ENCODE data around the gene TMEM203. TPM values are rescaled to one million over a fixed set of nuclear protein-coding genes. Genes with fewer than 3 reads are reported as not detected.
"Not testable (repeated sequence)": the region's sequence is repeated elsewhere in the genome, so short reads cannot be mapped to it uniquely, and the experiment has no call there.

Gene TMEM203
- total and polyA plus RNA-seq, 5 experiments from 2014 or later = 42.7 to 163 (median 128) TPM

DNA sequence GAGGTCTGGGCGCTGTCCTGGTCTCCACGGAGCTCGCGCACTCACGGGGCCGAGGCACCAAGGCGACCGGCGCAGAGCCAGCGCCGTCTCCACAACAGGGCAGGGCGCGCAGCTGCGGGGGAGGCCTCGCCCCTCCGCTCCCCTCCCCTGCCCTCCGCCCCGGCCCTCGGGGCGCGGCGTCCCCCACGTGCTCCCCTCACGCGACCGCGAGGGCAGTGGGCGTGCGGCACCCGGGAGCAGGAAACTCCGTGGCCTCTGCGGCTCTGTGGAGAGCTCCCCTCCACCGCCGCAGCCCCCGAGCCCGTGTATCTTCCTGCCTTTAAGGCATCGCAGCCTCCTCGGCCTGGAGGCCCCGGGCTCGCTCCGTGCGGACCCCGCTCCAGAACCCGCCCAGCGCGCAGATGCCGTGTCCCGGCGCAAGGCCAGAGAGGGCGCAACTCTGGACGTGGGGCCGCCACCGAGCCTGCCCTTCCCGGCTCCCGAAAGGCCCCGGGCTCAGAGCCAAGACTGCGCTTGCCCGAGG, 34.9 kb upstream of the TMEM203 start:
- Mint-ChIP-seq H3K27ac (peak overlapping the region in 8 of 10 donors; percentile 58 to 96 (median 76)), H3K36me3 (peaks cover 0 to 10% (median 6%) of the 10 kb centered on the region in 3 donors), H3K4me3 (peak overlapping the region; percentile 65 to 84 (median 74)), H3K4me1 (peaks cover 7 to 40% (median 30%) of the 10 kb centered on the region in 4 donors), H3K27me3 (peaks cover 0 to 3% (median 0%) of the 10 kb centered on the region in 5 donors), H3K9me3 (no peaks in the 10 kb centered on the region)
- ATAC-seq (peak; percentile 35 to 45), DNase-seq (peak in 9 of 10 donors; percentile 53 to 86 (median 70))
- POLR2A ChIA-PET = interaction anchor here (0.6 to 8.9 kb wide), 40 partner anchors 9 to 1333 kb away, joined by 3 to 139 read pairs (median 4); partner anchors contain the start of genes ANAPC2, CAMSAP1, CYSRT1 and EHMT1

DNA sequence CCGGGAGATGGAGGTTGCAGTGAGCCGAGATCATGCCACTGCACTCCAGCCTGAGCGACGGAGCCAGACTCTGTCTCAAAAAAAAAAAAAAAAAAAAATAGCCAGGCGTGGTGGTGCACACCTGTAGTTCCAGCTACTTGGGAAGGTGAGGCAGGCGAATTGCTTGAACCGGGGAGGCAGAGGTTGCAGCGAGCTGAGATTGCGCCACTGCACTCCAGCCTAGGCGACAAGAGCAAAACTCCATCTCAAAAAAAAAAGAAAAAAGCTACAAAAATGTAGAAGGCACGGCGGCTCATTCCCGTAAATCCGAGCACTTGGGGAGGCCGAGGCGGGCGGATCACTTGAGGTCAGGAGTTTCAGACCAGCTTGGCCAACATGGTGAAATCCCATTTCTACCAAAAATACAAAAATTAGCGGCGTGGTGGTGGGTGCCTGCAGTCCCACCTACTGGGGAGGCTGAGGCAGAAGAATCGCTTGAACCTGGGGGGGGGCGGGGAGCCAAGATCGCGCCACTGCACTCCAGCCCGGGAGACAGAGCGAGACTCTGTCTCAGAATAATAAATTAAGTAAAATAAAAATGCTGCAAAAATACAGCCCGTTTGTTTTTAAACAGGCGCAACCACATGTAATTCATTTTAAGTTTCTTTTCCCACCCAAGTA, 34.2 kb upstream of the TMEM203 start:
- DNase-seq, H3K27me3 Mint-ChIP-seq, ATAC-seq, H3K9me3 Mint-ChIP-seq, H3K36me3 Mint-ChIP-seq: not testable (repeated sequence)
- H3K4me1 Mint-ChIP-seq = peaks cover 10 to 45% (median 31%) of the 10 kb centered on the region in 4 donors
- POLR2A ChIA-PET = interaction anchor here (0.7 to 8.9 kb wide), 23 partner anchors 9 to 512 kb away, joined by 3 to 139 read pairs (median 7); partner anchors contain the start of genes ANAPC2, CYSRT1, EHMT1 and EXD3
- peak overlapping the region; percentile 65 to 84 (median 74) for H3K4me3 Mint-ChIP-seq
- peak overlapping the region; percentile 20 to 85 (median 70) for H3K27ac Mint-ChIP-seq

DNA sequence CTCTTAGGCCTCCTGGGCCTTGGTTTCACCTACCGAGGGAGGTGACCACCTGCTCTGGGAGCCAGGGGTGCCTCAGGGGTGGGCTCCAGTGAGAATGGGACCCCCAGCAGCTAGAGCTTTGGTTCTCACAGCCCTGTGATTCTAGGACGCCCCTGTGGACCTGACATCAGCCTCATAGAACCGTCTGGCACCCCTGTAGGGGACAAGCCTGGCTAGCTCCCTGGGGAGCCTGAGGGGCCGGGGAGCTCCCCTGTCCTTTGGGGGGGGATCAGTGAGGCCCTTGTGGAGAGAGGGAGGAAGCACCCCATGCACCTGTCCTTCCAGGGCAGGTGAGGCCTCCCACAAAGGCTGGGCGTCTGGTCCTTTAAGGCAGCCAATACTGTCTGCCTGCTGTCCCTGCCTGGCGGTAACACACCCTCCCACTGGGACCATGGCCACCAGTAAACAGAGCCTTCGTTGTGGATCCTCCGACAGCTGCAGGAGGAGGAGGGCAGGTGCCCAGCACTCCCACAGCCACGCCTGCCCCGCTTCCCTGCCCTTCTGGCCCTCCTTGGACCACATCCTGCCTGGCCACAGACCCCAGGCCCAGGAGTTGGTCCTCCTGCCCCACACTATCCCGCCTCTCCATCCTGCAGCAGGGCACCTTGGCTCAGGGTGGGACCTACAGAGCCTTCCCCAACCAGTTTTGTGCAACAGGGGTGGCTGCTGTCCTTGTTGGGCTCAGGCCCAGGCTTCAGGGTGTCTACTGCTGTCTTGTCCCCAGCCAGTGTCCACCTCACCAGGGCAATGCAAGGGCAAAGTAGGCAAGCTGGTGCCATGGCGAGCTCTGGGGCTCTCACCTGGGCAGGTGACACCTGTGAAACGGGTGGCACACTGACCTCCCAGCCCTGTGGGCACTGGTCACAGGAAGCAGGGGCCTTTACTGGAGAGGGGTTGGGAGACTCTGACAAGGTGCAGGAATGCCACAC, 32.6 kb upstream of the TMEM203 start:
- Mint-ChIP-seq H3K27me3 (peaks cover 0 to 11% (median 0%) of the 10 kb centered on the region in 5 donors), H3K9me3 (no peaks in the 10 kb centered on the region), H3K36me3 (peaks cover 0 to 7% (median 6%) of the 10 kb centered on the region in 3 donors), H3K4me3 (peak overlapping the region in 3 of 10 donors; percentile 10 to 58 (median 45)), H3K4me1 (peaks cover 10 to 41% (median 25%) of the 10 kb centered on the region in 4 donors), H3K27ac (peak overlapping the region in 3 of 10 donors; percentile 20 to 70 (median 53))
- no peak for ATAC-seq
- no peak for DNase-seq
- POLR2A ChIA-PET = interaction anchor here (0.6 to 8.9 kb wide), 7 partner anchors 10 to 354 kb away, joined by 3 to 139 read pairs (median 4); partner anchors contain the start of genes MAN1B1, NDOR1, NELFB and RNF224

DNA sequence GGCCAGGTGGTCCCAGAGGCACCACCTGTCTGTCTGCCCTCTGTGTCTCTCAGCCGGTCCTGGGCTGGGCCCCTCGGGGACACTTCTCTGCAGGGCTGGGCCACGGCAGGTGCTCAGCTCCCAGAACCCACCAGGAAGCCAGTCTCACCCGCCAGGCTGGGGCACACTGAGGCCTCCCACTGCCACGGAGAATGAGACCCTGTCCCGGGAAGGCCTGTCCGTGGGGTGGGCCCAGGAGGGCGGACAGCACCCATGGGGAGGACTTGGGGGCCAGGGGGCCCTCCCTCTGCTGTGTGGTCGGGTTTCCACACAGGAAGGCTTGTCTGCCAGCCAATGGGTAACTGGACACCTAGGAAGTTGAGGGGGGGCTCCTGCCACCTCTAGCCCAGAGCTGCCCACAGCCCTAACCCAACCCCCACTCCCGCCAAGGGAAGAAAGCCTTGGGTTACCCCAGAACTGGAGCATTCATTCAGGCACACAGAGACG, 31.5 kb upstream of the TMEM203 start:
- Mint-ChIP-seq H3K9me3 (no peaks in the 10 kb centered on the region), H3K27me3 (peaks cover 0 to 14% (median 0%) of the 10 kb centered on the region in 5 donors), H3K4me1 (peaks cover 6 to 31% (median 17%) of the 10 kb centered on the region in 4 donors), H3K36me3 (no peaks in the 10 kb centered on the region), H3K4me3 (peak overlapping the region in 2 of 10 donors; percentile 44 to 48), H3K27ac (no peak overlapping the region)
- DNase-seq (no peak), ATAC-seq (no peak)
- POLR2A ChIA-PET = interaction anchor here (0.6 to 8.9 kb wide), 17 partner anchors 9 to 383 kb away, joined by 3 to 139 read pairs (median 4); partner anchors contain the start of genes ANAPC2, DPP7, EXD3 and MAN1B1

DNA sequence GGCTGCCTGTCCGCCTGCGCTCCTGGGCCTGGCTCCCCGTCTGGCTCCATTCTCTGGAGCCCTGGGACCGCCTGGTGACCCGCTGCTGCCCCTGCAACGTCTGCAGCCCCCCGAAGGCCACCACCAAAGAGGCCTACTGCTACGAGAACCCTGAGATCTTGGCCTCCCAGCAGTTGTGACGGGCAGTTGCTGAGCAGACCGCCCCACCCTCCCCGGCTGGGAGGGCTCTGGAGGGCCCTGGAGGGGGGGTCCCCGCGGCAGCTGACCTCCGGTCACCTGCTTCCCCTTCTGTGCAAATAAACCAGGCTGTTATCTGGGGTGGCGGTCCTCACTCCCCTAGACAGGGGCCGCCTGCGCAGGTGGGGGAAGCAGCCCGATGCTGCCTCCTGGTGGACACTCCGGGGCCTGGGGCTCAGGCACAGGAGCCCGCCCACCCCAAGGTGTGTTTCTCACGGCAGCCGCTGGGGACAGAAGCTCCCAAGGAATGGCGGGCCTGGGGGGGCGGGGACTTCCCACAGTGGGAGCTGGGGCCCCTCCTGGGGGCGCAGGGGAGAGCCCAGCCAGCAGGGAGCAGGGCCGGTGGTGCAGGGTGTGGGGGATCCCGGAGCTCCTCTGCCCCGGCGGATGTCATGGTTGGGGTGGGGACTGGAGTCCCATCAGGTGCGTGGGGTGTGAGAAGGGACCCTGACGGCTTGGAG, 30.9 kb upstream of the TMEM203 start:
- Mint-ChIP-seq H3K4me3 (peak overlapping the region in 3 of 10 donors; percentile 9 to 48 (median 44)), H3K27me3 (peaks cover 0 to 18% (median 0%) of the 10 kb centered on the region in 5 donors)

DNA sequence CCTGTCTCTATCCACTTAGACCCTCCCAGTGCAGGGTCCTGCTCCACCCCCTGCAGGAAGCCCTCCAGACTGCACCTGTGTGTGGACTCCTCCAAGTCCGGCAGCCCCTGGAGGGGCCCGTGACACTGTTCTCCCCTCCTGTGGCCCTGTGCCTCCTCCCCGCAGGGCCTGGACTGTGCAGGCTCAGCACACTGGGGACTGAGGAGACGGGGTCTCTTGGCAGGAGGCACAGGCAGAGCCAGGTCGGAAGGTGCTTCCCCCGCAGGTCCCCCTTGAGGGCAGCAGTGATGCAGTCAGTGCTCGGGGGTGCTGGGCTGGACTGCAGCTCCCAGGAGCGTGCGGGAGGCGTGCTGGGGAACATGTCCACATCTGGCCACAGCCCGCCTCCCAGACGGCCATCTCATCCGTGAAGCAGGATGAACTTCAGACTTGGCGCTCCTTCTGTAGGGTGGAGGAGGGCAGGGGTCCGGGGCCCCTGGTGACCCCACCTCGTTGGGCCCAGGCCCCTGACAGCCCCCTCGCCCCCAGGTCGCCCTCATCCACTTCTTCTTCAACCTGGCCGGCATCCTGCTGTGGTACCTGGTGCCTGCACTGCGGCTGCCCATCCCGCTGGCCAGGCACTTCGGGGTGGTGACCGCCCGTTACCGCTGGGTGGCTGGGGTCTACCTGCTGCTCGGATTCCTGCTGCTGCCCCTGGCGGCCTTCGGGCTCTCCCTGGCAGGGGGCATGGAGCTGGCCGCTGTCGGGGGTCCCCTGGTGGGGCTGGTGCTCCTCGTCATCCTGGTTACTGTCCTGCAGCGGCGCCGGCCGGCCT, 30.2 kb upstream of the TMEM203 start:
- Mint-ChIP-seq H3K27me3 (peaks cover 0 to 18% (median 0%) of the 10 kb centered on the region in 5 donors), H3K36me3 (no peaks in the 10 kb centered on the region), H3K4me1 (peaks cover 5 to 28% (median 14%) of the 10 kb centered on the region in 4 donors), H3K27ac (no peak overlapping the region), H3K9me3 (no peaks in the 10 kb centered on the region), H3K4me3 (no peak overlapping the region)
- ATAC-seq (no peak), DNase-seq (no peak)
- POLR2A ChIA-PET = interaction anchor here (0.9 to 1.7 kb wide), 7 partner anchors 12 to 384 kb away, joined by 3 to 7 read pairs (median 4); partner anchors contain the start of genes EXD3, MAN1B1, NELFB and NOXA1

More for the DNA sequence above, 30.9 kb upstream of the TMEM203 start:
- peak; percentile 84 to 94 (median 89) for DNase-seq
- H3K36me3 Mint-ChIP-seq = no peaks in the 10 kb centered on the region
- no peaks in the 10 kb centered on the region for H3K9me3 Mint-ChIP-seq
- POLR2A ChIA-PET = interaction anchor here (0.5 to 1.7 kb wide), 14 partner anchors 8 to 383 kb away, joined by 3 to 12 read pairs (median 4); partner anchors contain the start of genes ANAPC2, DPP7, EXD3 and MAN1B1
- peak; percentile 28 to 31 for ATAC-seq
- H3K27ac Mint-ChIP-seq = peak overlapping the region in 1 of 10 donors; percentile 25
- H3K4me1 Mint-ChIP-seq = peaks cover 5 to 31% (median 17%) of the 10 kb centered on the region in 4 donors

DNA sequence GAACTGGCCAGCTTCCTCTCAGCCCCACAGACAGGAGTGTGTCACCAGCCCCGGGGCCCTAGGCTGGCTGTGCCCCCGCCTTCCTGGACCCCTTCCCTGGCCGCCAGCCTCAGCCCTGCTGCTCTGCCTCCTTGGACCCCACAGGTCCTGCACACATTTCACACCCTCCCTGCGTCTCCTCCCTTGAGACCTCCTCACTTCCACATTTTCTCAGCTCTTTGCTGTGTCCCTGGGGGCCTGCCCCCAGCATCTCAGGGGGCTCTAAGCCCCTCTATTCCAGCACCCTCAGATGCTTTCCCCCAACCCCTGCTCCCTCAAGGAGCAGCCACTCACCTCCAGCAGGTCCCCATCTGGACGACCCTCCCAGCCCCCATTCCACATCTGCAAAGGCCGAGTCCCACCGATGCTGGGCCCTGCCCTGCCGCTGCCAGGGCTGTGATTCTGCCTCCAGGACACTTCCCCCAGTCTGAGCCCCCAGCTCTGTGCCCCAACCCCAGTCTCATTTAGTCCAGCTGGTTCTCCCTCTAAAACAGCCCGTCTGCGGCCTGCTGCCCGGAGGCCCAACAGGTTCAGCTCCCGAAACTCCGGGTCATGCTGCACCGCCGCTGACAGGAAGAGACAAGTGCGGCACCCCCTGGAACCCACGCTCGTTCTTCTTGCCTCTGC, 29.4 kb upstream of the TMEM203 start:
- Mint-ChIP-seq H3K27me3 (peaks cover 0 to 18% (median 0%) of the 10 kb centered on the region in 5 donors), H3K9me3 (no peaks in the 10 kb centered on the region), H3K36me3 (no peaks in the 10 kb centered on the region), H3K27ac (peak overlapping the region in 1 of 10 donors; percentile 11), H3K4me3 (peak overlapping the region in 1 of 10 donors; percentile 29), H3K4me1 (peaks cover 5 to 26% (median 14%) of the 10 kb centered on the region in 4 donors)
- POLR2A ChIA-PET = interaction anchor here (0.9 to 1.4 kb wide), 2 partner anchors 11 to 20 kb away, joined by 3 to 5 read pairs; partner anchors contain the start of gene NELFB
- DNase-seq (no peak), ATAC-seq (no peak)

DNA sequence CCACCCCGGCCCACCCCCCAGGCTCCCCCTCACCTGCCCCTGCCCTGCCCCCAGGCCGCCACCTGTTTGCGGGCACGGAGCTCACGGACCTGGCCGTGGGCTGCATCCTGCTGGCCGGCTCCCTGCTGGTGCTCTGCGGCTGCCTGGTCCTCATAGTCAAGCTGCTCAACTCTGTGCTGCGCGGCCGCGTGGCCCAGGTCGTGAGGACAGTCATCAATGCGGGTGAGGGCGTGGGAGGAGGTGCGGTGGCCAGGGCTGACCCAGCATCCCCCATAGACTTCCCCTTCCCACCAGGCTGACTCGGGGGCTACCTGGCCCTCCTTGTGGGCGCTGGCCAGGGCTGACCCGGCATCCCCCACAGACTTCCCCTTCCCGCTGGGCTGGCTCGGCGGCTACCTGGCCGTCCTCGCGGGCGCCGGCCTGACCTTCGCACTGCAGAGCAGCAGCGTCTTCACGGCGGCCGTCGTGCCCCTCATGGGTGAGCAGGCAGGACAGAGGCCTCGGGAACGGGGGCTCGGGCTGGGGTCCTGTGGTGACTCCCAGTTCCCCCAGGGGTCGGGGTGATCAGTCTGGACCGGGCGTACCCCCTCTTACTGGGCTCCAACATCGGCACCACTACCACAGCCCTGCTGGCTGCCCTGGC, 28.7 kb upstream of the TMEM203 start:
- POLR2A ChIA-PET = interaction anchor here (1.4 kb wide), 1 partner anchor 21 kb away, joined by 5 read pairs; the partner anchor contains the start of gene NELFB
- Mint-ChIP-seq H3K27ac (no peak overlapping the region), H3K4me1 (peaks cover 5 to 19% (median 12%) of the 10 kb centered on the region in 4 donors), H3K36me3 (no peaks in the 10 kb centered on the region), H3K4me3 (no peak overlapping the region), H3K9me3 (no peaks in the 10 kb centered on the region), H3K27me3 (peaks cover 0 to 18% (median 0%) of the 10 kb centered on the region in 5 donors)
- ATAC-seq (no peak), DNase-seq (no peak)

DNA sequence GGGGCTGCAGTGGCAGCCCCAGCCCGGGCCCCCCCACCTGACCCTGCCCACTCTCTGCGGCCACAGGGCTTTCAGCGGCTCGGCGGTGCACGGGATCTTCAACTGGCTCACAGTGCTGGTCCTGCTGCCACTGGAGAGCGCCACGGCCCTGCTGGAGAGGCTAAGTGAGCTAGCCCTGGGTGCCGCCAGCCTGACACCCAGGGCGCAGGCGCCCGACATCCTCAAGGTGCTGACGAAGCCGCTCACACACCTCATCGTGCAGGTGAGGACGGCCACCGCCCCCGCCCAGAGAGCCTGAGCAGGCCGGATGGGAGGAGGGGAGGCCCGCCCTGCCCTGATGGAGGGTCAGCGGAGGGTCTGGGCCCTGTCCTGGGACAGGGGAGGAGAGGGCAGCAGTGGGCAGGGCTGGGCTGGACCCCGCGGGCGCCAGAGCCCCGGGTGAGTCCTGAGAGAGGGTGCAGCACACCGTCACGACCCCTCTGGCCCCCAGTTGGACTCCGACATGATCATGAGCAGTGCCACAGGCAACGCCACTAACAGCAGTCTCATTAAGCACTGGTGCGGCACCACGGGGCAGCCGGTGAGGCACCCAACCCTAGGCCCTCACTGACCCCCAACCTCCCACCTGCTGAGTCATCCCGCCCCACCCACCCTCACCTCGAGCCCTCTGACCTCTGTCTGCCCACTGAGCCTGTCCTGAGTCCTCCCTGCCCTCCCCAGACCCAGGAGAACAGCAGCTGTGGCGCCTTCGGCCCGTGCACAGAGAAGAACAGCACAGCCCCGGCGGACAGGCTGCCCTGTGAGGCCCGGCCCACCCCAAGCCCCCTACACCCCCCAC, 27.9 kb upstream of the TMEM203 start:
- POLR2A ChIA-PET = no interaction called here
- H3K27ac Mint-ChIP-seq = no peak overlapping the region
- H3K4me1 Mint-ChIP-seq = peaks cover 5 to 13% (median 7%) of the 10 kb centered on the region in 4 donors
- H3K9me3 Mint-ChIP-seq = no peaks in the 10 kb centered on the region
- no peak overlapping the region for H3K4me3 Mint-ChIP-seq
- no peaks in the 10 kb centered on the region for H3K36me3 Mint-ChIP-seq
- peaks cover 0 to 18% (median 0%) of the 10 kb centered on the region in 5 donors for H3K27me3 Mint-ChIP-seq
- ATAC-seq = no peak
- no peak for DNase-seq

Data from naive thymus-derived CD8-positive, alpha-beta T cell (primary cell).